Astrocyte of the cerebellum (primary cell): ENCODE measurements around the gene EFCAB11.

Experiments used
- DNase-seq: peaks from one replicate; pipeline ENCODE4 v3.0.0-alpha.2; 2011; ENCODE audit warnings: low read depth
- H3K4me3 ChIP-seq: 2 replicates; pipeline ENCODE4 v1.5.1; 2011; ENCODE audit warnings: mild to moderate bottlenecking, low read depth, low read length, moderate library complexity
- CTCF ChIP-seq: IDR thresholded peaks from 2 replicates; pipeline ENCODE4 v1.5.1; 2012; ENCODE audit warnings: low read length, low read depth, moderate library complexity, mild to moderate bottlenecking; ENCODE audit errors: missing control alignments
- in situ Hi-C: cut with HindIII; loops from 2 replicates; pipeline ENCODE4 v1.10.0; 2017; ENCODE audit warnings: low sequenced_read_pairs

The EFCAB11 gene

DNA sequence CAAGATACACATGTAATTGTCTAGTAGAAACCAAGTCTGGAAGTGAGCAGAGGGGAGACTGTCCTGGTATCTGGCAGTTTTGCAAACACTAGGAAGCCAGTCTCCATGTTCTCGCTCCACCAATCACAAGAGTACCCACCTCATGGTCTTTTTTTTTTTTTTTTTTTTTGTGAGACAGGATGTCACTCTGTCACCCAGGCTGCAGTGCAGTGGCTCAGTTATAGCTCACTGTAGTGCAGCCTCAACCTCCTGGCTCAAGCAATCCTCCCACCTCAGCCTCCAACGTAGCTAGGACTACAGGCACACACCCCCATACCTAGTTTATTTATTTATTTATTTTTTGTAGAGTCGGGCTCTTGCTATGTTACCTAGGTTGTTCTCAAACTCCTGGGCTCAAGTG, 189.2 kb downstream of the EFCAB11 start:
- in situ Hi-C loops, result no loop called here
- no peak for DNase-seq
- no peak overlapping the region for H3K4me3 ChIP-seq
- no peak for TF ChIP-seq CTCF

DNA sequence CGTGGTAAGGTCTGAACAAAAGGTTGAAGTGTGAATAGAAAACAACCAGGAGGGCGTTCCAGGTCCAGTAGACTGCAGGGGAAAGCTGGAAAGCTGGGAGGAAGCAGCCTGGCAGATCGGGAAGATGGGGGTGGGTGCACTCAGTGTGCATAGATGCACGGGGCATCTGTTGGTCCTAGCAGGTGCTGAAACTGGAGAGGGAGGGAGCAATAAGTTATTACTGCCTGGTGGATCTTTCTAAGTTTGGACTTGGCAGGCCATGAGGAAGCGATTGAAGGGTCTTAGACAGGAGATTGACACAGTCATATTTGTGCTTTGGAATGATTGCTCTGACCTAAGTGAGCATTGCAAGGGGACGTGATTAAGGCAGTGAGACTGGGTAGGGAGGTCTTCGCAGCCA, 194.4 kb downstream of the EFCAB11 start:
- no peak for DNase-seq
- no peak overlapping the region for H3K4me3 ChIP-seq
- in situ Hi-C loops, result no loop called here
- no peak for TF ChIP-seq CTCF

- no peak for TF ChIP-seq CTCF
- no peak overlapping the region for H3K4me3 ChIP-seq
- peak; percentile 15 for DNase-seq
- in situ Hi-C loops, result no loop called here
Measured at GRCh38 chr14:89757313-89757939, 197.1 kb downstream of the EFCAB11 start.

GRCh38 chr14:89755816-89756215, 198.7 kb downstream of the EFCAB11 start:
- H3K4me3 ChIP-seq, result no peak overlapping the region
- TF ChIP-seq CTCF, result no peak
- in situ Hi-C loops, result no loop called here
- DNase-seq, result no peak

- no peak for TF ChIP-seq CTCF
- H3K4me3 ChIP-seq, result no peak overlapping the region
- no peak for DNase-seq
- in situ Hi-C loops, result no loop called here
Measured at GRCh38 chr14:89753828-89754412, 200.6 kb downstream of the EFCAB11 start.

- TF ChIP-seq CTCF, result no peak
- DNase-seq, result no peak
- H3K4me3 ChIP-seq, result no peak overlapping the region
- in situ Hi-C loops, result no loop called here
Measured at GRCh38 chr14:89750908-89751392, 203.6 kb downstream of the EFCAB11 start.
